Heart left ventricle (tissue), 16 donors: Measurements from ENCODE around the gene TRNP1. TPM values are rescaled to one million over a fixed set of nuclear protein-coding genes. Genes with fewer than 3 reads are reported as not detected.

Experiments used
- ATAC-seq, 4 donors: fragments of 200-7000 bp; cut with Tn5 transposase; one replicate each; pipeline ENCODE4 v1.9.1; 2020 to 2022; ENCODE audit warnings: moderate library complexity in 4 of 4, mild to moderate bottlenecking in 3 of 4, moderate number of reproducible peaks in 1 of 4
- DNase-seq, 5 donors: peaks; one replicate each; pipeline ENCODE4 v3.0.0-alpha.2; 2020
- H3K27ac ChIP-seq, 12 donors: fragments of 200-600 bp; sonication (generic) in 4 of 12; one replicate each; pipeline versions ENCODE4 v1.5.0 to v1.8.0; 2016 to 2022; ENCODE audit warnings: mild to moderate bottlenecking in 2 of 12
- H3K27me3 ChIP-seq, 9 donors: fragments of 200-600 bp; sonication (generic) in 2 of 9; one replicate each; pipeline versions ENCODE4 v1.5.1 to v1.8.0; 2016 to 2022; ENCODE audit warnings: mild to moderate bottlenecking in 3 of 9
- H3K36me3 ChIP-seq, 9 donors: fragments of 200-600 bp; sonication (generic) in 2 of 9; one replicate each; pipeline versions ENCODE4 v1.5.0 to v1.8.0; 2018 to 2022; ENCODE audit warnings: mild to moderate bottlenecking in 2 of 9
- H3K4me1 ChIP-seq, 12 donors: fragments of 200-600 bp; sonication (generic) in 4 of 12; one replicate each; pipeline versions ENCODE4 v1.5.0 to v1.8.0; 2016 to 2022; ENCODE audit warnings: mild to moderate bottlenecking in 3 of 12
- H3K4me3 ChIP-seq, 12 donors: fragments of 200-600 bp; sonication (generic) in 4 of 12; one replicate each; pipeline versions ENCODE4 v1.5.0 to v1.8.0; 2017 to 2022; ENCODE audit warnings: mild to moderate bottlenecking in 9 of 12, moderate library complexity in 4 of 12
- H3K9me3 ChIP-seq, 12 donors: fragments of 200-600 bp; sonication (generic) in 4 of 12; one replicate each; pipeline versions ENCODE4 v1.5.0 to v1.8.0; 2016 to 2022; ENCODE audit warnings: mild to moderate bottlenecking in 1 of 12
- CTCF ChIP-seq, 12 donors: fragments of 200-600 bp; sonication (generic) in 4 of 12; IDR thresholded peaks; one replicate each; pipeline versions ENCODE4 v1.5.0 to v1.8.0; 2018 to 2022; ENCODE audit warnings: antibody characterized with exemption in 12 of 12, mild to moderate bottlenecking in 5 of 12
- POLR2A ChIP-seq, 2 donors: fragments of 450-650 bp; IDR thresholded peaks; one replicate each; pipeline ENCODE4 v1.6.1; 2017; ENCODE audit warnings: antibody characterized with exemption in 2 of 2, mild to moderate bottlenecking in 2 of 2, moderate library complexity in 2 of 2
- WGBS, 4 donors: extraction: QIAGEN DNeasy Blood & Tissue Kit in 2 of 4; methylation state at CpG; one replicate each; pipeline versions ENCODE4 v1.1.5 to v1.1.7; 2013 to 2018; 5-methylcytosine and 5-hydroxymethylcytosine counted together
- intact Hi-C, 10 donors: fragments of 100-400 bp; cut with DNase I; formaldehyde crosslinking; loops; one replicate each; pipeline versions ENCODE4 v1.11.1 to v1.14.2; 2022
- polyA plus RNA-seq, 2 donors: library from polyadenylated mRNA; stranded (reverse); fragments of 200-250 nt; gene quantifications; one replicate each; pipeline ENCODE4 v1.2.3, GENCODE V29; 2013
- total RNA-seq, 9 donors: library from RNA; depleted of rRNA in 2 of 9; stranded (reverse); fragments of >200 nt in 2 of 9; fragmentation: NEBNext Ultra II Directional in 3 of 9; extraction: Animal tissue kit (Norgen Biotek cat#: 25700) in 3 of 9; gene quantifications; one replicate each; pipeline versions ENCODE4 v1.1.0 to v1.2.4, GENCODE V29; 2016 to 2023
- donor health status: ischemic (EF 13 %, LVEDD 7.1; RV severe dilation, severe dysfunction).
- donor health status: healthy with polysubstance abuse.
- donor health status: DM: no; HTN: yes; CAD: no.
- donor health status: DM: no; HTN: no; CAD: no.
- donor health status: ischemic (EF 25% LVEDD 6.9; RV normal size, moderate dysfunction).
- donor health status: ischemic (EF 25% LVEDD 5.7; RV mildly dilated, moderate dysfunction).
- donor health status: healthy.
- donor health status: DM: yes; HTN: yes; CAD: no.
- donor health status: ischemic (EF 35%, LVEDD 5.7; RV mildly dilated, moderate dysfunction).
- donor health status: nonischemic (EF 11% LVEDD 7.7; RV severe dilation, severe dysfunction).
- donor health status: DM: yes; HTN: yes; CAD: no.
- donor health status: PGD.
- donor health status: ischemic (EF 29% LVEDD 5.4; RV normal size, mild dysfunction).
- donor health status: nonischemic (EF 23%, LVEDD 6.1; RV moderate dilation, normal function).

Gene TRNP1
- total and polyA plus RNA-seq, 11 donors: 16.6 to 68.5 (median 21.7) TPM

DNA sequence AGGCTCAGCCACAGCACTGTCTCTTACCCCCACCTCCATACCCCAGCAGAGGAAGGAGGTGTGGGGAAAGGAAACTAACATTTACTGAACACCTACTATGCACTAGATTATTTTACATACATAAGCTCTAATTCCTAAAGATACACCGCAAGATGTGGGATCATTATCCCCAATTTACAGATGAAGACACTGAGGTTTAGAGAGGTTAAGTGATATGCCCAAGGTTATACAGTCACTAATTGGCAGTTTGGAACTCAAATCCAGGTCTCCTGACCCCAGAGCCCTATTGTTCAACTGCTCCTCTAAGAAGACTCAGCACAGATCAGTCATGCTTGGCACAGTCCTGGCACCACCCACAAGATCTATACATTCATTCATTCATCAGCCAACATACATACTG, 22.9 kb downstream of the TRNP1 start:
- ATAC-seq: no peak
- Histone ChIP-seq H3K4me1 (peaks cover 0 to 17% (median 3%) of the 10 kb centered on the region in 12 donors), H3K36me3 (no peaks in the 10 kb centered on the region), H3K9me3 (no peaks in the 10 kb centered on the region), H3K4me3 (no peak overlapping the region), H3K27ac (no peak overlapping the region), H3K27me3 (no peaks in the 10 kb centered on the region)
- WGBS, 4 donors: 86 to 98% (median 96%) methylated on average over 1 of the region's 1 CpG
- no peak for TF ChIP-seq CTCF (IDR thresholded peaks at IDR 0.05)
- intact Hi-C loops: no loop called here
- DNase-seq: no peak

DNA sequence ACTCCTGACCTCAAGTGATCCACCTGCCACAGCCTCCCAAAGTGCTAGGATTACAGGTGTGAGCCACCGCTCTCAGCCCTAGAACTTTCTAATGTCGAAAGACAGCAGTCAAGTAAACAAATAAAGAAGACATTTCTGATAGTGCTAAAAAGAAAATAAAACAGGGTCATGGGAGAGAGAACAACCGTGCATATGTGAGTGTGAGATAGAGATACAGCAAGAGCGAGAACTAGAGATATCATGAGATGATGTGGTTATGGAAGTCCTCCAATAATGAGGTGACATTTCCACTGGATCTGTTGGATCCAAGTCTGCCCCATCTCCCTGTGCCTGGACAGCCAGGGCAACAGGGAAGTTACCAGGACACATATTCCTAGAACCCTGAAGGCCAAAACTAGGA, 23.7 kb downstream of the TRNP1 start:
- no peaks in the 10 kb centered on the region for H3K27me3 ChIP-seq
- no peak overlapping the region for H3K4me3 ChIP-seq
- no peaks in the 10 kb centered on the region for H3K9me3 ChIP-seq
- TF ChIP-seq CTCF (IDR thresholded peaks at IDR 0.05) (no peak), POLR2A (IDR thresholded peaks at IDR 0.05) (no peak)
- H3K4me1 ChIP-seq: peaks cover 0 to 13% (median 4%) of the 10 kb centered on the region in 12 donors
- no peak overlapping the region for H3K27ac ChIP-seq
- DNase-seq (no peak), ATAC-seq (no peak)
- WGBS, 4 donors: 81 to 87% (median 85%) methylated on average over 4 of the region's 4 CpGs
- intact Hi-C loops: no loop called here
- H3K36me3 ChIP-seq: no peaks in the 10 kb centered on the region

- intact Hi-C loops: no loop called here
- H3K27me3 ChIP-seq: no peaks in the 10 kb centered on the region
- TF ChIP-seq POLR2A (IDR thresholded peaks at IDR 0.05): no peak
- TF ChIP-seq CTCF (IDR thresholded peaks at IDR 0.05): no peak
- DNase-seq: no peak
- H3K9me3 ChIP-seq: no peaks in the 10 kb centered on the region
- H3K4me3 ChIP-seq: no peak overlapping the region
- no peak overlapping the region for H3K27ac ChIP-seq
- ATAC-seq: no peak
- peaks cover 0 to 5% (median under 1%) of the 10 kb centered on the region in 12 donors for H3K4me1 ChIP-seq
- 80 to 88% (median 86%) methylated on average over 3 of the region's 3 CpGs for WGBS, 4 donors
- H3K36me3 ChIP-seq: no peaks in the 10 kb centered on the region
Observed at GRCh38 chr1:27018316-27018715, 24.8 kb downstream of the TRNP1 start.

GRCh38 chr1:27021354-27022031, 28.0 kb downstream of the TRNP1 start:
- 40 to 46% (median 43%) methylated on average over 9 of the region's 9 CpGs for WGBS, 4 donors
- ATAC-seq (no peak), DNase-seq (no peak)
- intact Hi-C loops: no loop called here
- peaks cover 0 to 5% (median 0%) of the 10 kb centered on the region in 12 donors for H3K4me1 ChIP-seq
- H3K9me3 ChIP-seq: no peaks in the 10 kb centered on the region
- no peak overlapping the region for H3K27ac ChIP-seq
- no peaks in the 10 kb centered on the region for H3K36me3 ChIP-seq
- no peaks in the 10 kb centered on the region for H3K27me3 ChIP-seq
- no peak overlapping the region for H3K4me3 ChIP-seq
- TF ChIP-seq CTCF (IDR thresholded peaks at IDR 0.05): no peak
- TF ChIP-seq POLR2A (IDR thresholded peaks at IDR 0.05): no peak
